GM19328 (cell line): ENCODE results near the gene BABAM2.
"Not testable (repeated sequence)": the region's sequence is repeated elsewhere in the genome, so short reads cannot be mapped to it uniquely, and the experiment has no call there.

Experiments used
- ATAC-seq: cut with Tn5 transposase; IDR thresholded peaks from one replicate; pipeline ENCODE4 v1.9.1; 2021; ENCODE audit warnings: mild to moderate bottlenecking, moderate library complexity; ENCODE audit not compliant: unreplicated experiment

Gene BABAM2

GRCh38 chr2:28321426-28321825 is 430.9 kb downstream of the BABAM2 start:
- no peak for ATAC-seq

GRCh38 chr2:28322051-28322450 is 431.5 kb downstream of the BABAM2 start:
- no peak for ATAC-seq

GRCh38 chr2:28322456-28322855 is 431.9 kb downstream of the BABAM2 start:
- no peak for ATAC-seq

GRCh38 chr2:28322981-28323396 is 432.5 kb downstream of the BABAM2 start:
- ATAC-seq = no peak

- no peak for ATAC-seq
These were observed 434.6 kb downstream of the BABAM2 start for GRCh38 chr2:28325173-28325566.

GRCh38 chr2:28325567-28326468 is 435.3 kb downstream of the BABAM2 start:
- no peak for ATAC-seq

- no peak for ATAC-seq
These were observed 435.9 kb downstream of the BABAM2 start for GRCh38 chr2:28326469-28326805.

GRCh38 chr2:28326881-28327505 is 436.5 kb downstream of the BABAM2 start:
- no peak for ATAC-seq

DNA sequence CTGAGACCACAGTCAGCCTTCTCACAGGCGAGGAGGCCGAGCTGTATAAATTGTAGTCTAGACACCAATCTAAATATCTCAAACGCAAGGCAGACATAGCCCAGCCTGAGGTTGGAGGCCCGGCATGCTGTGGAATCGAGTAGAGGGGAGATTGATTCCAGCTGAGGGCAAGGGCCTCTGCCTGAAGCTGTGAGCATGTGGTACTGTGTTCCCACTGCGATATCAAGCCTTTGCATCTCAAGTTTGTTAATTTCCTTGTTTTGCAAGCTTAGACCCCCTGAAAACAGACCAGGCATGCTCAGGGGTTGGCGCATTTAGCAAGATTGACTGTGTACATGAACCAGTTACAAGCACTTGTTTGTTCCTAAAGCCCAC is 437.0 kb downstream of the BABAM2 start:
- no peak for ATAC-seq

GRCh38 chr2:28327956-28328922 is 437.7 kb downstream of the BABAM2 start:
- no peak for ATAC-seq

DNA sequence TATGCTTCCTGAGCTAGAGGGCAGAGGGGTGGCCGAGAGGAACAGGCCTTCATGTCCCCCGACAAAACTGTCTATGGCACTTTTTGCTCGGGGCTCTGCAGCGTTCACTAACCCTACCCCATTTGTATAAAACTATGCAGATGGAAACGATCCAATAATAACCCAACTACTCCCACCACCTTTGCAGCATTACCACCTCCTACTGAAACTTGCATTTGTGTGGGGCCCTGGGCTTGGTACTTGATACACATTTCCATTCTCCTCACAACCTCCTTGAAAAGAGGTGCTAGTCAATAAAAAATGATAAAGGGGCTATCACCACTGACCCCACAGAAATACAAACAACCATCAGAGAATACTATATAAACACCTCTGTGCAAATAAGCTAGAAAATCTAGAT is 438.7 kb downstream of the BABAM2 start:
- no peak for ATAC-seq

DNA sequence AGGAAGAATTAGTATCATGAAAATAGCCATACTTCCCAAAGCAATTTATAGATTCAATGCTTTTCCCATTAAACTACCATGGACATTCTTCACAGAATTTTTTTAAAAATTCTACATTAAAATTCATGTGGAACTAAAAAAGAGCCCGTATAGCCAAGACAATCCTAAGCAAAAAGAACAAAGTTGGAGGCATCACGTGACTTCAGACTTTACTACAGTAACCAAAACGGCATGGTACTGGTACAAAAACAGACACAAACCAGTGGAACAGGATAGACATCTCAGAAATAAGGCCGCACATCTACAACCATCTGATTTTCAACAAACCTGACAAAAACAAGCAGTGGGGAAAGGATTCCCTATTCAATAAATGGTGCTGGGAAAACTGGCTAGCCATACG is 440.2 kb downstream of the BABAM2 start:
- not testable (repeated sequence) for ATAC-seq

- not testable (repeated sequence) for ATAC-seq
These were observed 441.3 kb downstream of the BABAM2 start for GRCh38 chr2:28331797-28332196.

- no peak for ATAC-seq
These were observed 442.2 kb downstream of the BABAM2 start for GRCh38 chr2:28332696-28333095.

DNA sequence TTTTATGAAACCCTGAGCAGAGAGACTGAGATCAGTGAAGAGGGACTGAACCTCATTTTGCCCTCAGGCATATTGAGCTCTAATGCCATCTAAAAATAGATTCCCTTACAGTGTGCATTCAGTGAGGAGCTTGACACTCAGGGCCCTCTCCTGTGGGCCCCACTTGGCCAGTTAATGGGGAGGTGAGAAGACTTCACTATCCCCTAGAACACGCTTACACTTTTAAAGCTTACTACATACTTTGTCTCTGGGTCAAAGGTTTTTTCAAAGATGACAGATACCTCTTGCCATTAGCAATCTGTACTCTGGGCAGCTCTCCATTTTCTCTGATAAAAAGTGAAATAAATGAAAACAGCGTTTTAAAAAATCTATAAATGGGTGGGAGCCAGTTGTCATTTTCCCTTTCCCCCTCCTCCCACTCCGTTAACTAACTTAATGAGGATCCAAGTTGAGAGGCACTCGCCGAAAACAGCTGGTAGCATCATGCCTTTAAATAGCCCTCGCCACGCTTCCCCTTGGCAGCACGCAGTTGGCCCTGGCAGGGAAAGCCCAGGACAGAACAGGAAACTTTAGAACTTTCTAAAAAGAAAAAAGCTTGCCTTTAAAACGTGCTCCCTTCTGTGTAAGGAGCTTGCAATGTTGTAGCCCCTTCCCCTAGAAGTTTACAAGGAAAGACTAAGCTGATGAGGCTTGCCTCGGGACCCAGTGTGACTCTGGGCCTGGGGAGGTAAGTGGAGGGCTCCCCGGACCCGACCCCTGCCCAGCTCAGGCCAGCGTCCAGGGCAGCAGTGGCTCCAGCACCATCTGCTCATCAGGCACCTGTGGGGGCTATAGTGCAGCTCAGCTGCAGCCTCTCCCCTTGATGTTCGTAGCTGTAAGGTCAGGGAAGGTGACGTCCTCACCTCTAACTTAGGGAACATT is 443.3 kb downstream of the BABAM2 start:
- ATAC-seq = no peak

- no peak for ATAC-seq
These were observed 444.0 kb downstream of the BABAM2 start for GRCh38 chr2:28334527-28334894.

DNA sequence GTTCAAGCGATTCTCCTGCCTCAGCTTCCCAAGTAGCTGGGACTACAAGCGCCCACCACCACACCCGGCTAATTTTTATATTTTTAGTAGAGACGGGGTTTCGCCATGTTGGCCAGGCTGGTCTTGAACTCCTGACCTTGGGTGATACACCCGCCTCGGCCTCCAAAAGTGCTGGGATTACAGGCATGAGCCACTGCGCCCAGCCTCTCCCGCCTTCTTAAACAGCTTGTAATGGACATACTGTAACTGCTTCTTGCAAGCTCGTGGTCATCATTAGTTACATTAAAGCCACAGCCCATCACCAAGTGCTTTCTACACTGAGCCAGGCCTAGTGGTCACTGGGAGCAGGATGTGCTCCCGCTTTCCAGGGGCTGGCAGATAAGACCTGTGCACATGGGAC is 444.7 kb downstream of the BABAM2 start:
- not testable (repeated sequence) for ATAC-seq

GRCh38 chr2:28335666-28336065 is 445.1 kb downstream of the BABAM2 start:
- ATAC-seq = no peak

GRCh38 chr2:28336264-28336980 is 445.9 kb downstream of the BABAM2 start:
- ATAC-seq = no peak
